Keratinocyte (primary cell): ENCODE results near the gene UBASH3B.

ENCODE experiments used
- CTCF ChIP-seq, 3 experiments: IDR thresholded peaks in 1 of 3; conservative IDR thresholded peaks in 1 of 3; optimal IDR thresholded peaks in 1 of 3; 2 replicates in 2 of 3; 3 replicates in 1 of 3; pipeline versions ENCODE3 to v1.5.1; 2011; ENCODE audit warnings: low read length in 3 of 3, mild to moderate bottlenecking in 3 of 3, moderate library complexity in 2 of 3, control low read depth in 1 of 3, inconsistent platforms in 1 of 3; ENCODE audit not compliant: insufficient read depth in 2 of 3; ENCODE audit errors: extremely low read depth in 1 of 3
- EZH2 ChIP-seq: IDR thresholded peaks from one replicate; pipeline ENCODE4 v1.6.1; 2012; ENCODE audit warnings: inconsistent platforms, mild to moderate bottlenecking, low read length, moderate library complexity

- TF ChIP-seq CTCF (optimal IDR thresholded peaks at IDR 0.05 in 1 of 3, IDR thresholded peaks at IDR 0.05 in 1 of 3, conservative IDR thresholded peaks at IDR 0.05 in 1 of 3; ENCODE audit: extremely low read depth in 1 of 3, insufficient read depth in 2 of 3, low read length in 3 of 3) (no peak), EZH2 (no peak)
Observed at GRCh38 chr11:122649116-122649515, 6.4 kb upstream of the UBASH3B start.
